HCT116 (cell line): ENCODE measurements around the gene TBC1D1. TPM values are rescaled to one million over a fixed set of nuclear protein-coding genes. Genes with fewer than 3 reads are reported as not detected.

Experiments
- ATAC-seq: fragments of 200-7000 bp; cut with Tn5 transposase; 2 replicates; pipeline ENCODE4 v1.9.1; 2020; ENCODE audit warnings: mild to moderate bottlenecking, moderate library complexity
- BruUV-seq: library from RNA; stranded (reverse); fragments of 400-500 nt; replicated peaks from 2 replicates; lab custom pipeline; 2021; lab: Mats Ljungman, UMichigan
- CTCF ChIA-PET: fragments of 300-600 bp; sonication (Branson Sonifier 250); formaldehyde crosslinking; loops from one replicate; lab custom pipeline; 2021; ENCODE audit warnings: antibody characterized with exemption; lab: Charles Lee
- POLR2A ChIA-PET: fragments of 300-600, 350-600 bp; sonication (Branson Sonifier 250); formaldehyde crosslinking; loops from one replicate; lab custom pipeline; 2021; ENCODE audit warnings: antibody characterized with exemption; lab: Charles Lee
- RAD21 ChIA-PET, 2 experiments: fragments of 300-600 bp; sonication (Branson Sonifier 250); formaldehyde crosslinking; loops; one replicate each; lab custom pipeline; 2023; ENCODE audit warnings: low total read pairs in 2 of 2; ENCODE audit not compliant: uncharacterized antibody in 2 of 2, unreplicated experiment in 2 of 2, low non-redundant PET in 1 of 2; lab: Charles Lee
- DNase-seq: peaks from one replicate; pipeline ENCODE4 v3.0.0-alpha.2; 2010; ENCODE audit warnings: low read depth, low spot score
- H2AFZ ChIP-seq: fragments of 200-600 bp; shearing (Covaris generic), sonication (generic); 2 replicates; pipeline ENCODE4 v1.6.1; 2017; ENCODE audit warnings: low read depth, mixed run types, mixed read lengths, antibody characterized with exemption, low read length; ENCODE audit not compliant: poor library complexity, severe bottlenecking
- H3K27ac ChIP-seq: 2 replicates; pipeline ENCODE4 v1.5.1; 2012; ENCODE audit warnings: low read depth, low read length
- H3K27me3 ChIP-seq: fragments of 200-600 bp; sonication (generic); 2 replicates; pipeline ENCODE4 v1.6.1; 2016; ENCODE audit warnings: mixed run types, low read length, mixed read lengths; ENCODE audit not compliant: insufficient read depth
- H3K36me3 ChIP-seq, 2 experiments: fragments of 200-500 bp in 1 of 2; fragments of 200-600 bp in 1 of 2; sonication (Bioruptor generic) in 1 of 2; sonication (generic) in 1 of 2; 2 replicates each; pipeline versions ENCODE4 v1.5.1 to v1.6.1; 2014 to 2016; ENCODE audit warnings: low read length in 2 of 2, inconsistent platforms in 1 of 2, mixed read lengths in 1 of 2, mixed run types in 1 of 2; ENCODE audit not compliant: insufficient read depth in 2 of 2, control insufficient read depth in 1 of 2
- H3K4me1 ChIP-seq, 2 experiments: fragments of 200-600 bp in 1 of 2; sonication (generic) in 1 of 2; 2 replicates each; pipeline versions ENCODE4 v1.5.1 to v1.6.1; 2012 to 2017; ENCODE audit warnings: low read length in 2 of 2, inconsistent platforms in 1 of 2, mild to moderate bottlenecking in 1 of 2, mixed read lengths in 1 of 2, mixed run types in 1 of 2, moderate library complexity in 1 of 2; ENCODE audit not compliant: insufficient read depth in 2 of 2, control insufficient read depth in 1 of 2
- H3K4me2 ChIP-seq: fragments of 200-600 bp; sonication (generic); 2 replicates; pipeline ENCODE4 v1.6.1; 2017; ENCODE audit warnings: mixed run types, low read length, mixed read lengths
- H3K4me3 ChIP-seq, 2 experiments: fragments of 200-600 bp in 1 of 2; sonication (generic) in 1 of 2; replicated peaks in 1 of 2; 2 replicates each; pipeline ENCODE4 v1.5.1; 2011 to 2016; ENCODE audit warnings: low read length in 2 of 2, control low read depth in 1 of 2, low read depth in 1 of 2, mild to moderate bottlenecking in 1 of 2, mixed read lengths in 1 of 2, mixed run types in 1 of 2
- H3K79me2 ChIP-seq: fragments of 200-600 bp; sonication (generic); 2 replicates; pipeline ENCODE4 v1.6.1; 2017; ENCODE audit warnings: mild to moderate bottlenecking, mixed run types, low read length, moderate library complexity, mixed read lengths; ENCODE audit not compliant: insufficient read depth
- H3K9ac ChIP-seq: fragments of 200-600 bp; sonication (generic); 2 replicates; pipeline ENCODE4 v1.6.1; 2016; ENCODE audit warnings: low read length, mixed read lengths
- H3K9me2 ChIP-seq: fragments of 200-600 bp; sonication (generic), shearing (Covaris generic); 2 replicates; pipeline ENCODE4 v1.6.1; 2017; ENCODE audit warnings: mixed run types, mild to moderate bottlenecking, moderate library complexity; ENCODE audit not compliant: insufficient read depth
- H3K9me3 ChIP-seq, 2 experiments: fragments of 200-500 bp in 1 of 2; fragments of 200-600 bp in 1 of 2; sonication (Bioruptor generic) in 1 of 2; sonication (generic) in 1 of 2; 2 replicates each; pipeline ENCODE4 v1.6.1; 2014 to 2017; ENCODE audit warnings: low read length in 2 of 2, mixed read lengths in 2 of 2, inconsistent platforms in 1 of 2, low read depth in 1 of 2, mild to moderate bottlenecking in 1 of 2, mixed run types in 1 of 2, moderate library complexity in 1 of 2; ENCODE audit not compliant: control insufficient read depth in 1 of 2, insufficient read depth in 1 of 2
- H4K20me1 ChIP-seq: fragments of 200-600 bp; sonication (generic), shearing (Covaris generic); 2 replicates; pipeline ENCODE4 v1.6.1; 2017; ENCODE audit warnings: mixed run types, mild to moderate bottlenecking, moderate library complexity; ENCODE audit not compliant: insufficient read depth
- CTCF ChIP-seq, 3 experiments: fragments of 200-600 bp in 1 of 3; sonication (generic) in 1 of 3; IDR thresholded peaks in 2 of 3; conservative IDR thresholded peaks in 1 of 3; 2 replicates each; pipeline ENCODE4 v1.5.1; 2012 to 2017; ENCODE audit warnings: low read depth in 2 of 3, low read length in 2 of 3, antibody characterized with exemption in 1 of 3, borderline replicate concordance in 1 of 3, control low read depth in 1 of 3, mild to moderate bottlenecking in 1 of 3, mixed read lengths in 1 of 3, mixed run types in 1 of 3, moderate library complexity in 1 of 3; ENCODE audit not compliant: insufficient read depth in 1 of 3
- EZH2 ChIP-seq: fragments of 200-600 bp; sonication (generic); IDR thresholded peaks from 2 replicates; pipeline ENCODE4 v1.6.1; 2017; ENCODE audit warnings: antibody characterized with exemption, mixed run types
- EZH2phosphoT487 ChIP-seq: fragments of 200-600 bp; IDR thresholded peaks from 2 replicates; pipeline ENCODE4 v1.6.1; 2018; ENCODE audit warnings: antibody characterized with exemption, borderline replicate concordance
- JUND ChIP-seq: IDR thresholded peaks from 2 replicates; pipeline ENCODE4 v1.6.1; 2012
- MAX ChIP-seq: IDR thresholded peaks from 2 replicates; pipeline ENCODE4 v1.6.1; 2012
- POLR2A ChIP-seq: IDR thresholded peaks from 2 replicates; pipeline ENCODE4 v1.7.0; 2011; ENCODE audit warnings: borderline replicate concordance; ENCODE audit not compliant: insufficient read depth, insufficient read length; ENCODE audit errors: extremely low read depth
- POLR2AphosphoS5 ChIP-seq: IDR thresholded peaks from 2 replicates; pipeline ENCODE4 v1.6.1; 2011; ENCODE audit warnings: mild to moderate bottlenecking, low read depth, low read length, moderate library complexity
- REST ChIP-seq: IDR thresholded peaks from 2 replicates; pipeline ENCODE4 v1.6.1; 2012; ENCODE audit warnings: low read depth
- SIN3A ChIP-seq: IDR thresholded peaks from 2 replicates; pipeline ENCODE4 v1.6.1; 2012; ENCODE audit warnings: low read depth
- SRF ChIP-seq: IDR thresholded peaks from 2 replicates; pipeline ENCODE4 v1.6.1; 2012; ENCODE audit warnings: low read depth
- ZFX ChIP-seq: fragments of 450-650 bp; IDR thresholded peaks from 2 replicates; pipeline ENCODE4 v1.6.1; 2017
- intact Hi-C: fragments of 100-400 bp; cut with micrococcal nuclease; formaldehyde crosslinking; loops from 2 replicates; pipeline ENCODE4 v1.10.0; 2022
- total RNA-seq: library from RNA; stranded (reverse); gene quantifications from one replicate; pipeline ENCODE4 v1.2.1, GENCODE V29; 2021; ENCODE audit not compliant: unreplicated experiment
- TF ChIP-seq, protein P1 (sequence below): IDR thresholded peaks from 2 replicates; pipeline ENCODE4 v1.6.1; 2011; ENCODE audit warnings: mild to moderate bottlenecking, low read length, moderate library complexity; ENCODE audit not compliant: insufficient replicate concordance; ENCODE audit errors: extremely low read depth

The TBC1D1 gene
- total RNA-seq, 1 experiment from 2014 or later: 82.7 TPM

DNA sequence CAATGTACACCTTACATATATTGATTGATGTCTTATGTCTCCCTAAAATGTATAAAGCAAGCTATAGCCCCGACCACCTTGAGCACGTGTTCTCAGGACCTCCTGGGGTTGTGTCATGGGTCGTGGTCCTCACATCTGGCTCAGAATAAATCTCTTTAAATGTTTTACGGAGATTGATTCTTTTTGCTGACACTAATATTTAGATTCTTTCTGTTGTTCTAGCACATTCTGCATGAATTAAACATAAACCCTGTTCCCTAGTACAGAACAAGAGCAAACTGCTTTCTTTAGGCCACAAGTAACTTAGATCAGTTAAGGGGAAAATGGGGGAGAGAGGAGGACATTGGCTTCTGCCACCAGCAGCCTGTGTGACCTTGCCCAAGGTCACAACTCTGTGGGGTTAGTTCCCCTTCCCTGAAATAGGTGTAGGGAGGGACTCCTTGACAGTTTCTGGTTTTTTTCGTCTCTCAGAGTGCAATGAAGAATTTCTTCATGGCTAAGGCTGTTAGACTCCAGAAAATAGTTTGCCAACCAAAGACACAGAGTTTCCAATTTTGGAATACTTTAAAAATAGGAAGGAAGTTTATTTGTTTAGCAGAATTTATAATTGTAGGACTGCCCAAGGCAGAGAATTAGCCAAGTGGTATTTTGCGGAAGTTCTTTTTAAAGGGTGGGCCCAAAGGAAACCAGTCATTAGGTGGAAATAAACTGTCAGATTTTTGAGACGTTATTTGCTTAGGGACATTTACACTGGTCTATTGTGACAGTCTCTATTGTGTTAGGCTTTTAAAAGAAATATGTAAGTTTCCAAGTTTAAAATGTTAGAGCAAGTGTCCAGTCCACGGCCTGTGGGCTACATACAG lies 98.7 kb downstream of the TBC1D1 start:
- no peaks in the 10 kb centered on the region for H3K27me3 ChIP-seq
- no peaks in the 10 kb centered on the region for H4K20me1 ChIP-seq
- peaks cover 29% of the 10 kb centered on the region for H3K79me2 ChIP-seq
- no peak overlapping the region for H3K4me2 ChIP-seq
- H3K36me3 ChIP-seq: no peaks in the 10 kb centered on the region
- H3K9me3 ChIP-seq: no peaks in the 10 kb centered on the region
- peaks cover 5 to 8% of the 10 kb centered on the region in 2 experiments; a peak in 2 of 4 replicates for H3K4me1 ChIP-seq
- H3K9me2 ChIP-seq: no peaks in the 10 kb centered on the region
- no peak overlapping the region for H3K27ac ChIP-seq
- ChIA-PET RAD21 (no interaction called here), CTCF (no interaction called here), POLR2A (no interaction called here)
- DNase-seq: no peak
- H3K9ac ChIP-seq: no peak overlapping the region
- no TSS peak for BruUV-seq
- no peak overlapping the region for H3K4me3 ChIP-seq
- no peak overlapping the region for H2AFZ ChIP-seq
- no peak for ATAC-seq
- intact Hi-C loops: no loop called here
- TF ChIP-seq CTCF (IDR thresholded peaks at IDR 0.05 in 2 of 3, conservative IDR thresholded peaks at IDR 0.05 in 1 of 3; ENCODE audit: borderline replicate concordance in 1 of 3, insufficient read depth in 1 of 3, low read depth in 2 of 3, low read length in 2 of 3) (no peak), REST (no peak), POLR2AphosphoS5 (no peak), SIN3A (no peak), EZH2phosphoT487 (no peak), JUND (no peak), SRF (no peak), MAX (no peak), POLR2A (no peak), ZFX (no peak), EZH2 (no peak)
- TF ChIP-seq, protein P1, sequence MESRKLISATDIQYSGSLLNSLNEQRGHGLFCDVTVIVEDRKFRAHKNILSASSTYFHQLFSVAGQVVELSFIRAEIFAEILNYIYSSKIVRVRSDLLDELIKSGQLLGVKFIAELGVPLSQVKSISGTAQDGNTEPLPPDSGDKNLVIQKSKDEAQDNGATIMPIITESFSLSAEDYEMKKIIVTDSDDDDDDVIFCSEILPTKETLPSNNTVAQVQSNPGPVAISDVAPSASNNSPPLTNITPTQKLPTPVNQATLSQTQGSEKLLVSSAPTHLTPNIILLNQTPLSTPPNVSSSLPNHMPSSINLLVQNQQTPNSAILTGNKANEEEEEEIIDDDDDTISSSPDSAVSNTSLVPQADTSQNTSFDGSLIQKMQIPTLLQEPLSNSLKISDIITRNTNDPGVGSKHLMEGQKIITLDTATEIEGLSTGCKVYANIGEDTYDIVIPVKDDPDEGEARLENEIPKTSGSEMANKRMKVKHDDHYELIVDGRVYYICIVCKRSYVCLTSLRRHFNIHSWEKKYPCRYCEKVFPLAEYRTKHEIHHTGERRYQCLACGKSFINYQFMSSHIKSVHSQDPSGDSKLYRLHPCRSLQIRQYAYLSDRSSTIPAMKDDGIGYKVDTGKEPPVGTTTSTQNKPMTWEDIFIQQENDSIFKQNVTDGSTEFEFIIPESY: no peak
- TF ChIP-seq, all 23 proteins: peak for 0
